Panc1 (cell line): ENCODE results near the gene HADHB.

Source experiments
- CTCF ChIP-seq: fragments of 450-650 bp; IDR thresholded peaks from 2 replicates; pipeline ENCODE4 v1.5.1; 2017; ENCODE audit warnings: mild to moderate bottlenecking
- POLR2AphosphoS5 ChIP-seq: IDR thresholded peaks from 2 replicates; pipeline ENCODE4 v1.6.1; 2012; ENCODE audit warnings: mild to moderate bottlenecking, low read depth, low read length, moderate library complexity
- SIN3A ChIP-seq: IDR thresholded peaks from 2 replicates; pipeline ENCODE4 v1.6.1; 2012; ENCODE audit warnings: low read depth, mild to moderate bottlenecking, low read length, moderate library complexity, borderline replicate concordance; ENCODE audit not compliant: insufficient read depth
- TCF7L2 ChIP-seq: IDR thresholded peaks from 2 replicates; pipeline ENCODE4 v1.6.1; 2011; ENCODE audit warnings: mild to moderate bottlenecking, low read depth, low read length, inconsistent platforms
- TF ChIP-seq, protein P1 (sequence below), 2 experiments: IDR thresholded peaks; 2 replicates each; pipeline ENCODE4 v1.6.1; 2011 to 2012; ENCODE audit warnings: low read depth in 2 of 2, control low read depth in 1 of 2, low read length in 1 of 2, mild to moderate bottlenecking in 1 of 2, moderate library complexity in 1 of 2; ENCODE audit not compliant: insufficient read depth in 1 of 2

- no peak for TF ChIP-seq CTCF
- no peak for TF ChIP-seq TCF7L2
- TF ChIP-seq, protein P1, sequence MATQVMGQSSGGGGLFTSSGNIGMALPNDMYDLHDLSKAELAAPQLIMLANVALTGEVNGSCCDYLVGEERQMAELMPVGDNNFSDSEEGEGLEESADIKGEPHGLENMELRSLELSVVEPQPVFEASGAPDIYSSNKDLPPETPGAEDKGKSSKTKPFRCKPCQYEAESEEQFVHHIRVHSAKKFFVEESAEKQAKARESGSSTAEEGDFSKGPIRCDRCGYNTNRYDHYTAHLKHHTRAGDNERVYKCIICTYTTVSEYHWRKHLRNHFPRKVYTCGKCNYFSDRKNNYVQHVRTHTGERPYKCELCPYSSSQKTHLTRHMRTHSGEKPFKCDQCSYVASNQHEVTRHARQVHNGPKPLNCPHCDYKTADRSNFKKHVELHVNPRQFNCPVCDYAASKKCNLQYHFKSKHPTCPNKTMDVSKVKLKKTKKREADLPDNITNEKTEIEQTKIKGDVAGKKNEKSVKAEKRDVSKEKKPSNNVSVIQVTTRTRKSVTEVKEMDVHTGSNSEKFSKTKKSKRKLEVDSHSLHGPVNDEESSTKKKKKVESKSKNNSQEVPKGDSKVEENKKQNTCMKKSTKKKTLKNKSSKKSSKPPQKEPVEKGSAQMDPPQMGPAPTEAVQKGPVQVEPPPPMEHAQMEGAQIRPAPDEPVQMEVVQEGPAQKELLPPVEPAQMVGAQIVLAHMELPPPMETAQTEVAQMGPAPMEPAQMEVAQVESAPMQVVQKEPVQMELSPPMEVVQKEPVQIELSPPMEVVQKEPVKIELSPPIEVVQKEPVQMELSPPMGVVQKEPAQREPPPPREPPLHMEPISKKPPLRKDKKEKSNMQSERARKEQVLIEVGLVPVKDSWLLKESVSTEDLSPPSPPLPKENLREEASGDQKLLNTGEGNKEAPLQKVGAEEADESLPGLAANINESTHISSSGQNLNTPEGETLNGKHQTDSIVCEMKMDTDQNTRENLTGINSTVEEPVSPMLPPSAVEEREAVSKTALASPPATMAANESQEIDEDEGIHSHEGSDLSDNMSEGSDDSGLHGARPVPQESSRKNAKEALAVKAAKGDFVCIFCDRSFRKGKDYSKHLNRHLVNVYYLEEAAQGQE (IDR thresholded peaks at IDR 0.05; ENCODE audit: insufficient read depth in 1 of 2, low read depth in 2 of 2, low read length in 1 of 2): no peak
- TF ChIP-seq POLR2AphosphoS5: no peak
- no peak for TF ChIP-seq SIN3A
Measured at GRCh38 chr2:26309921-26310320, 65.2 kb downstream of the HADHB start.
